ENCODE data around the gene FDXR.

The FDXR gene

DNA sequence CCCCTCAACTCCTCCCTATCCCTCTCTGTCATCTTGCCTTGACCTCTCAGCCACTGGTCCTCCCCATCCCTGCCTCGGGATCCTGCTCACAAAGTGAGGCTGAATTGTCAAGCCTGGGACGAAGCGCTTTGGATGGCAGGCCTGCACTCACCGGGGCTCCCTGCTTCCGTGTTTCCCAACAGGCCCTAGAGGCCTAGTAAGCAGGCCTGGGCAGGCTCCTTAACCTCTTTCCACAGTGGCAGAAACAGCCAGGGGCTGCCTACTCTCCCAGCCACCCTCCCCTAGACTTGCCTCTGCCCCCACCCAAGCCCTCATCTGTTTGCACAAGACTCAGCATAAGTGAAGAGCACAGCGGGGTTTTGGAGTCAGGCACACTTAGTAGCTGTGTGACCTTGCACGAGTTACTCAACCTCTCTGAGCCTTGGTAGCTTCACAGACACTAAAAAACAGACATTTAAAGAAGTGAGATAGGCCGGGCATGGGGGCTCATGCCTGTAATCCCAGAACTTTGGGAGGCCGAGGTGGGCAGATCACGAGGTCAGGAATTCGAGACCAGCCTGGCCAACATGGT is 25.7 kb upstream of the FDXR start:
- no peak for DNase-seq (ENCODE audit: low spot score)

DNA sequence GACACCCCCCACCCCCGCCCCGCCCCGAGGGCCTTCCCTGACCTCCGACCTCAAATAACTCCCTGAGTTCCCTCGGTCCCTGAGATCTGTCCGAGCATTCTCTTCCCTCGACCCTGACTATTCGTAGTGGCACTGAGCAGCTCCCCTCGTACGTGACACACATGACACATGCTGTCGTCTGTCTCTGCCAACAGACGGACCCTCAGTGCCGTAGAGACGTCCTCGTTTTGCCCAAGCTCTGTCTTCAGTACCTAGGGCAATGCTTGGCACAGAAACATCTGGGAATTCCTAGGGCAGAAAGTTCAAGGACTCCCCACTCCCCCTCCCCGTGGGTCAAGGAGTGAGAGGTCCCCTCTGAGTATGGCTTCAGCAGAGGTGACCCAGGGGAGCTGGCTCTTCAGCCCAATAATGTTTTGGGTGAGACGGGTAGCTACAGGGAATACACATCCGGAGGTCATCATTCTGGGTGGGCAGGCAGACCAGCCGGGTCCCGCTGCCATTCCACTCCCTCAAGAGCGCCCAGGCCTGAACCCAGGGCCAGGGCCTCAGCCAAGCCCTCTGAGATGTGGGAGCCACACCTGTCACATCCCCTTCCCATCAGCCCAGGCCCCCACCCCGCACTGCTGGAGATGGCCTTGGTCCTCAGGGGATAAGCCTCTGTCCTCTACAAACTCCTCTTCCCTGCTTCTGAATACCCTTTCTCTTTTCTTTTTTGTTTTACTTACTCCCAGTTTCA is 21.3 kb upstream of the FDXR start:
- DNase-seq (ENCODE audit: low spot score), result no peak

DNA sequence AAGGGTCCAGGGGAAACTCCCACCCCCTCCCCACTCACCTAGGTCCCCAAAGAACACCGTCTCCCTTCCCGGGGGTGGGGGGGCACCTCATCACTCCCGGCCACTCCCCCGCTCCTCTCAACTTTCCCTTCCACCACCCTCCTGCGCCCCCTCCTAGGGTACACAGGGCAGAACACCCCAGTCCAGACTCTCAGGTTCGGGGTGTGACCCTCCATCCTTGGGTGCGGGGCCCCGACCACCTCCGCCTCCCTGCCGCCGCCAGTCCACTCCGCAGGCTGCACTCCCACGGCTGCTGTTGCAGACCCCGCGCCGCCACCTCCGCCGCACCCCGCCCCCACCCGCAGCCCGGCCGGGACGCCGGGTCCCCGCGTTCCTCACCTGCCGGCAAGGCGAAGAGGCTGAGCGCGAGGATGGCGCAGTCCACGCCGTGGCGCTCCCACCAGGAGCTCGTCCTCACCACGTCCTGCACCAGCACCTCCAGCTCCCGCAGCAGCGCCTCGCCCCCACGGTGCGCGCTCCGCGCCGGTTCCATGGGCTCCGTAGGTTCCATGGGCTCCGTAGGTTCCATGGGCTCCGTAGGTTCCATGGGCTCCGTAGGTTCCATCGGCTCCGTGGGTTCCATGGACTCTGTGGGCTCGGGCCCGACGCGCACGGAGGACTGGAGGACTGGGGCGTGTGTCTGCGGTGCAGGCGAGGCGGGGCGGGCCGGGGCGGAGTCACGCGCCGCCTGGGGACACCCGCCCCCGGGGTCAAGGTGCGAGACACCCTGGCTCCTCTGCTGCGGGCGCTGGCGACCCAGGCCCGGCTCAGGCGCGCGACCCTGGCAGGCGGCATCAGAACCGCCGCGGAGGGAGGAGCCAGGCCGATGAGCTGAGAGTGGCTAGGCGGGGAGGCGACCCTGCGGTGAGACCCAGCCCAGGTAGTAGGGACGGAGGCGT is 20.4 kb upstream of the FDXR start, which contains the start of gene FADS6:
Gene FADS6 (minus strand): TSS at position 660 of the 938 bp plus-strand sequence. CDS start 38 bp downstream, at position 622.
- DNase-seq (ENCODE audit: low spot score), result no peak

DNA sequence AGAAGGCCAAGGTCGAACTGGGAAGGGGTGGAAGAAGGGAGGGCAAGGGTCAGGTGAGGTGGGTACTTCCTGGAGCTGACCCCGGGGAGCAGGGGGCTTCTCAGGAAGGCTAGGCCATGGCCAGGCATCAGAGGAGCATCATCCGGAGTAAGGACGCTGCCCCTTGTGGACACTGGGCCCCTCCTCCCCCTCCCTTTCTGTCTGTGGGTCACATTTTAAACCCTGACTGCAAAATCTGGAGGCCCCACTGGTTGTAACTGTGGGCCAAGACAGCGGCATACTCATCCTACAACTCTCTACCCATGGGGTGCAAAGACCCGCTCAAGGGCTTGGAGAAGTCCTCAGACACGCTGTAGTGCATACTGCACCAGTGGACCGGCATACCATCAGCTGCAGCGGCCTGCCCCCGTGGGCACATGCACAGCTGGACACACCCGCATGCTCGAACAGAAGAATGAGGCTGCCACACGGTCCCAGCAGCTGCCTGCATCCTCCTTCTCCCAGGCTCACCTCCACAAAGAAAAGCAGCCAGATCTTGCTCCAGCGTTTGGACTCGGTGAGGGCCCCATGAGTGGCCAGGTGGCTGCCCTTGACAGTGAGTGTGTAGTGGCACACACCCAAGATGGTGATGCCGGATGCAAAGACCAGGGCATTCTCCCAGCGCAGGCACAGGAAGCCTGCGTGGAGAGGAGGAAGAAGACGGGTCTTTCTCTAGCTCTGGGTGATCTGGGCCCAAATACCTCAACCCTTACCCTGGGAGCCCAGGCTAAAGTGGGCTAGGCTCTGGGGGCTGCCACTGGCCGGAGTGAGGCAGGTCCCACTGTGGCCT is 19.4 kb upstream of the FDXR start:
- no peak for DNase-seq (ENCODE audit: low spot score)

DNA sequence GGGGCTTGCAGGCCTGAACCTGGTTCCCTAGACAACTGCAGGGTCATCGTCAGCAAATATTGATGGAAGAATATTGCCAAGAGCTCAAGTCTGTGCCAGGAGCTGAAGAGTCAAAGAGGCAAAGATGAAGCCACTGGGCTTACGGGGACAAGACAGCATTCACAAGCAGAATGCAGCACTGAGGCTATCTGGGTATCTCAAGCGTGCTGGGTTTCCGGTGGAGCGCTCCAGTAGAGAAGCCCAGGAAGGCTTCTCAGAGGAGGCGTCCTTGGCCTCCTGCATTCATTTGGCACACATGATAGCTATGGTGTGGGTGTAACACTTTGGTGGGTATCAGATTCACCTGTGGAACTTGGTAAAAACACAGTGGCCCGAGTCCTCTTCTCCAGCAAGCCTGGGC is 17.8 kb upstream of the FDXR start:
- no peak for DNase-seq (ENCODE audit: low spot score)

DNA sequence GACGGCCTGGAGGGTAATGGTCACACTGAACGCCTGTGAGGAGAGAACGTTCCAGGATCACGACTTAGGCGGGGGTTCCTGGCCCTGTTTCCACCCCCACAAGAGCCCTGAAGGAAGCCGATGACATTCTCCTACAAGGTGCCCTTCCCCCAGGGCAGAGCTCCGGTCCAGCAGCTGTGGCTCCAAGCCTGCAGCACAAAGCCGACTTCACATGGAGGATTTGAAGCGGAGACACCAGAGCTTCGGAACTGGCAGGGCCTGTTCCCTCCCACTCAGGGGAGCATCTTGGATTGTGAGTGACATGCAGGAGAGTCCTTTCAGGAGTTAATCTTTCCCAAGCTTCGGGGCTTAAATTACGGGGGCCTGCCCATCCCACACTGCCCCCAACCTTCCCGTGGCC is 15.7 kb upstream of the FDXR start:
- no peak for DNase-seq (ENCODE audit: low spot score)

DNA sequence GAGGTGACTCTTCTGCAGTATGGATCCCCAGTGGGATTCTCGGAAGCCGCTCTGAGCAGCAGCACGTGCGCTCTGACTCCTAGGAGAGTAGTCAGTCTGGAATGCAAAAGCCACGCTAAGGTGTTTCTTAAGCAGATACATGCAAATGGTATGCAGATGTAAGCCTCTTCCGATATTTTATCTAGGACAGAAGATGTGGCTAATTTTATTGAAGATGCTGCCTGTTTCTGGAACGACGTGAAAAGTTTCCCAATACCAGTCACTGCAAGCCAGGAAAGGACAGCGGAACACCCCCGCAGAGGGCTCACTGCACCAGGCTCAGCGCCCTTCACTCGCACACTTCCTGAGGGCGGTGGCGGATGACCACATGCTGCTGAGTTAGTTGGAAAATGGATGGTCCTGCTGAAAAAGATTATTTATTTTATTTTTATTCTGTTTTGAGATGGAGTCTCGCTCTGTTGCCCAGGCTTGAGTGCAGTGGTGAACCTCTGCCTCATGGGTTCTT is 10.5 kb upstream of the FDXR start:
- DNase-seq (ENCODE audit: low spot score), result no peak

DNA sequence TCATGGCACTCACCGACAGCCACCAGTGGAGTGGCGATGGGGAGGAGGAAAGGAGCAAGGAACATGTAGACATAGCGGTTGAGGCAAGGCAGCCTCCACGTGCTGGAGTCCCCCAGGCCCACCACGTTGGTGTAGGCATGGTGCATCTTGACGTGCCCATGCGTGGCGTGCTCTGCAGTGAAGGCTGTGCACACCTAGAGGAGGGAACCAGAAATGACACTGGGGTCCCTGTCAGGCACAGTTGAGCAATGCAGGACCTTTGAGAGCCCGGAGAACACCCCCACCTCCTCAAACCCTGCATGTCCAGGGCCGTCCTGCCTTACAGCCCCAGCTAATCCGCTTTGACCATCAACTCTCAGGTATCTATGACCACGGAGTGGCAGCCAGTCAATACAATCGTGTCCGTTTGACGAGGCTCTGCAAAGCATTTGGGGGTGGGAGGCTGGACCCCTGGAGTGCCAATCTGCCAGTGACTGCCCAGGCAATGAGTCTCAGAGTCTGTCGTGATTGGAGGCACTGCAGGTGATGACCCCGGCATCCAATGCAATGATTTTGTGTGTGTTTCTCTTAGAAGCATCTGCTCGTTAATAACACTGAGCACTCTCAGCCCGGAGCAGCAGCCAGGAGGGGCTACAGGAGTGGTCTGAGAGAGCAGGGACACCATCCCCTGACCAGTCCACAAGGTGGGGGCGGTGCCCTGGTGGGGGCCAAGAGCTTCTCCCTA is 9.9 kb upstream of the FDXR start:
- no peak for DNase-seq (ENCODE audit: low spot score)

DNA sequence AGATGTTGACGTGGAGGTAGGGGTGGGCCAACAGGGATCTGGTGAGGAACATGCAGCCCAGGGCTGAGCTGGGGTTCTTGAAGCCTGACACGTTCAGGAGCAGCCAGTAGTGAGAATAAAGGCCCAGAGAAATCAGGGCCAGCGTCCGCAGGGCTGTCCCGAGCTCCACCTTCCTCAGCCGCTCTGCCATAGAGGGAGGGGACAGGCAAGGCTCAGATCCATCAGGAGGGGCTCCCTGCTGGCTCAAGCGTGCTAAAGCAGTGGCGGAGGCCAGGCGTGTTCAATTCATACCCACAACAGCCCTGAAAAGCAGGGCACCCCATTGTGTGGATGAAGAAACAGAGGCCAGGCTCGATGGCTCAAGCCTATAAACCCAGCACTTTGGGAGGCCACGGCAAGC is 8.3 kb upstream of the FDXR start:
- no peak for DNase-seq (ENCODE audit: low spot score)

DNA sequence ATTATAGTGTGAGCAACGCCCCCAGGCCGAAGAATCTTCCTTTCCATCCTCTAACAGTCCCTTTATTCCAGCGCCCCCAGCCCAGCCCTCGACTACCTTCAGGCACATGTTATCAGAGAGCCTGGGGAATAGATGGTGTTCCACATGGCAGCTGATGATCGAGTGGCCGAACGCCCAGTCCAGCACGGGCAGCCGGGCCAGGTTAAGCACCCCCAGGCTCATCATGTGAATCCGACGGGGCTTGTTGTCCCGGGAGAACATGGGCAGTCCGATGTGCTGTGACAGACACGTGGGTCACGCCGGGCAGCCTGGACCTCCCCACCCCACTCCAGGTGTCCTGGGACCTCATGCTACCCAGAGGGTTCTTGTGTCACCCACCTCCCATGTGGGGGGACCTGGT is 6.5 kb upstream of the FDXR start:
- no peak for DNase-seq (ENCODE audit: low spot score)

DNA sequence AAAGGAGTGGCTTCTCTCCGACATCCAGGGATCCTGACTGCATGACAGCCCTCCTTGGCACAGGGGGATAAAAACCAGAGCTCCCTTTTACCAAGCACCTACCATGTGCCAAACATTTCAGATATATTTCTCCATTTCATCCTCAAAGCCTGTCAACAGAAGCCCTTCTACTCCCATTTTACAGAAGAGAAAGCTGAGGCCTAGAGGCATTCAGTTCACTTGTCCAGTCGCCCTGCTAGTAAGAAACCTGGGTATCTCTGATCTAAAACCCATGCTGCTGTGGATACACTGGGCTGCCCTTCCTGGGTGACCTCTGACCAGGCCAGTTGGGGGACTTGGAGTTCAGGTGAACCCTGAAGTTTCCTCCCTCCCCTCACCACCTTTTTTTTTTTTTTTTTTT is 5.9 kb upstream of the FDXR start:
- DNase-seq (ENCODE audit: low spot score), result no peak

DNA sequence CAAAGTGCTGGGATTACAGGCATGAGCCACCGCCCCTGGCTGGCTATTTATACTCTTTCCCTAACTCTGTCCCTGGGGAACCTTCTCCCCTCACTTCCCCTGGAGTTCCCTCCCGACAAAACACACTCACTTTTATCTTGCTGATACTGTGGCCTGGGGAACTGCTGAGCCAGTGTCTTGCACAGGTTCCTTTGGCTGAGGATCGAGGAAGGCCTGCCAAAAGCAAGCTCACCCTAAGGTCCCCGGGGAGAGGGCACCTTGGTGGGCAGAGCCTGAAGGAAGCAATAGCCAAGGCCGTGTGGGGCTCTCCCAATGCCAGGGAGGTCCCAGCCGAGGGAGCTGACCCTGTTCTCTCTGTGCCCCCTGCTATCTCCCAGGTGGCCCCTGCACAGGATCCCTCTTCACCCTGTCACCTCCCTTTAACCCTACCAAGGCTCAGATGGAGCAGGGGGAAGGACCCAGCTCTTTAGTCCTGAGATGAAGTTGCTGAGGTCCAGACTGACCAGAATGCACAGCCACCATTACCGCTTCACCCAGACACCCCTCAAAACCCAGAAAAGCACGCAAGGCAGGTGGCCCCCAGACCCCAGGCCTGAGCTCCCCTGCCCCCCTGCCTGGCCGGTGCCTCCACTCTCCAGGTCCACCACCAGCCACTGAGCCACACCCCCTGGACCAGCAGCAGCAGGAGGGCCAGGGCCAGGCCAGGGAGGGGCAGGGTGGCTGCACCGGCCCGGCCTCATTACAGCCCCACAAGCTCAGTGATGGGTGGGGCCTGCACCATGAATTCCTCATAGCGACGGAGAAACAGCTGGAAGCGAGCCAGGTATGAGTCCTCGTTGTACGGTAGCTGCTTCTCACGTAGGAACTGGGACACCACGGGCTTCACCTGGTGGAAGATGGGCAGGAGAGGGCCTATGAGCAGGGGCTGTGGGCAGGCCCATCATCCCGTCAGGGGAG is 5.1 kb upstream of the FDXR start:
- peak; percentile 79 for DNase-seq (ENCODE audit: low spot score)

DNA sequence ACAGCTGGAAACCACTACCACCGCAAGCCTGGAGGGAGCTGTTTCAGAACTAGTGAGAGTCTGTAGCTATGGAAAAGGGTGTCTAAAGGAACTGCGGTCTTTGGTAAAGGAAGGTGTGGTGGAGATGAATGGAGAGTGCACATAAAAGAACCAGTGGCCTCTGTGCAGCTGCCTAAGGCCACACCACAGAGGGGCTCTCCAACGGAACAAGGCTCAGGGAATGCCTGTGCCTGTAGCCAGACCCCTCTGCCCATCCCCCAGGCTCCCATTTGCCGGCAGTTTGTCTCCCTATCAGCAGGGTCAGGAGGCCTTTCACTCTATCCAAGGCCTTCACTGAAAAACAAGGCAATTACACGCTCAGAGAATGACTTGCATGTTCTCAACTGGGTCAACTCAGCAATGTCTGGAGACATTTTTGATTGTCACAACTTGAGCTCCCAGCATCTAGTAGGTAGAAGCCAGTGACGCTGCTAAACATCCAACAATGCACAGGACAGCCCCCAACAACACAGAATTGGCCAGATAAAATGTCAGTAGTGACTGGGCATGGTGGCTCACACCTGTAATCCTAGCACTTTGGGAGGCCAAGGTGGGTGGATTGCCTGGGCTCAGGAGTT is 3.3 kb upstream of the FDXR start:
- DNase-seq (ENCODE audit: low spot score), result peak; percentile 21

DNA sequence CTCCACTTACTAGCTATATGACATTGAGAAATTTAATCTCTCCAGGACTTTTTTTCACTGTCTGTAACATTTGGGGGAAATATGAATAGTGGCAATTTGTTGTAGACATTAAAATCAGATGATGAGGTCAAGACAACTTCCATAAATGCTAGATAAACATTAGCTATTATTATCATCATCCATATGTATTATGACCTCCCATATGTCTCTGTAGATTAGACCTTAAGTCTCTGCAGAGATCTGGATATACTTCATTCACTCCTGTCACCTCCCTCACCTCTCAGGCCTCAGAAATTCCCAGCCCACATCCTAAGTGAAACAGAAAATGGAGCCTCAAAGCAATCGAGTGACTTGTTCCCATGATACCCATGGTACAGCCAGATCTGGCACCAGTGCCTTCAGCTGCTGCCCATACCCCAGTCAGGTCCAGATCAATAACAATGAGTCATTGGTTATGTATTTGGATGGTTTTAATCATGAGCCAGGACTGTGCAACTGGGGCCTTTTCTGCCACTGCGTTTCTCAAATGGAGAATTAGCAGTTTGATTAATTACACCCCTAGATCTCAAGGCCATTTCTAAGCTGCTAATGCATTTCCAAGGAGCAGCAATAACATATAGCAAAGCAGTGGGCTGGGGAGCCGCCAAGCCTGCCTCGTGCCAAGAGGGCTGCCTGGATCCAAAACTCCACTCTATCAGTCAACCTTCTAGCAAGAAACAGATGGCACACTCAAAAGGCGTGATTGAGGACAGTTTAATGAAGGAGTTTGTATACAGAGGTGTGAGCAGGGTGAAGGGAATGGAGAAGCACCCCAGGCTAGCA is 2.6 kb upstream of the FDXR start:
- DNase-seq (ENCODE audit: low spot score), result no peak

DNA sequence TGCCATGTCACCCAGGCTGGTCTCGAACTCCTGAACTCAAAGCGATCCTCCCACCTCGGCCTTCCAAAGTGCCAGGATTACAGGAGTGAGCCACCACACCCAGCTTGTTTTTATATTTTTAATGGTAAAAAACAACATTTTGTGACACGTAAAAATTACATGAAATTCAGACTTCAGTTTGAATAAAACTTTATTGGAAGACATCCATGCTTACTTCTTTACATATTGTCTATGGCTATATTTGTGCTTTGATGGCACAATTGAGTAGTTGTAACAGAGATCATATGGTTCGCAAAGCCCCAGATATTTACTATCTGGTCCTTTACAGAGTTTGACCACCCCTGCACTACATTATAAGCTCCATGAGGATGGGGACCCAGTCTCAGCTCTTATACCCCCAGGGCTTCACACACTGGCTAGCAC is 1.8 kb upstream of the FDXR start:
- no peak for DNase-seq (ENCODE audit: low spot score)

DNA sequence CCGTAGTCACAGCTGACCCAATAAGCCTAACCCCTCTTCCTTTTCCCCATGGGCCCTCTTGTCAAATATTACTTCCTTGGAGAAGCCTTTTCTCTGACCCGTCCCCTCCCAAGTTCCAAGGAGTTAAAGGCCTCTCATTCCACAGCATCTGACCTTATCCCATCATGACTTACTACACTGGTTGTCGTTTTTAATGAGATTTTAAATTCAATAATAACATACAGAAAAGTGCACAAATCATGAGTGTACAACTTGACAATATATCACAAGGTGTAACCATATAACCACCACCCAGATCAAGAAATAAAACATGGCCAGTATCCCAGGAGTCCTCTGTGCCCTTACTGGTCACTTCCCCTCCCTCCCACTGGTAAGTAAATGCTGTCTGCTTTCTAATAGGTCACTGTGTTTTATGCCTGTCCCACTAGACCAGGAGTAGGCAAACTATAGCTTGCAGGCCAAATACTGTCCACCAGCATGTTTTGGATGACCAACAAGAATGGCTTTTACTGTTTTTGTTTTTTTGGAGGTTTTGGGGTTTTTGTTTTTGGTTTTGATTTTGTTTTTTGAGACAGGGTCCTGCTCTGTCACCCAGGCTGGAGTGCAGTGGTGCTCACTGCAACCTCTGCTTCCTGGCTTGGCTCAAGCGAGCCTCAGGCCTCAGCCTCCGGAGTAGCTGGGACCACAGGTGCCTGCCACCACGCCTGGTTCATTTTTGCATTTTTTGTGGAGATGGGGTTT is 1.2 kb upstream of the FDXR start:
- DNase-seq (ENCODE audit: low spot score), result peak; percentile 46

DNA sequence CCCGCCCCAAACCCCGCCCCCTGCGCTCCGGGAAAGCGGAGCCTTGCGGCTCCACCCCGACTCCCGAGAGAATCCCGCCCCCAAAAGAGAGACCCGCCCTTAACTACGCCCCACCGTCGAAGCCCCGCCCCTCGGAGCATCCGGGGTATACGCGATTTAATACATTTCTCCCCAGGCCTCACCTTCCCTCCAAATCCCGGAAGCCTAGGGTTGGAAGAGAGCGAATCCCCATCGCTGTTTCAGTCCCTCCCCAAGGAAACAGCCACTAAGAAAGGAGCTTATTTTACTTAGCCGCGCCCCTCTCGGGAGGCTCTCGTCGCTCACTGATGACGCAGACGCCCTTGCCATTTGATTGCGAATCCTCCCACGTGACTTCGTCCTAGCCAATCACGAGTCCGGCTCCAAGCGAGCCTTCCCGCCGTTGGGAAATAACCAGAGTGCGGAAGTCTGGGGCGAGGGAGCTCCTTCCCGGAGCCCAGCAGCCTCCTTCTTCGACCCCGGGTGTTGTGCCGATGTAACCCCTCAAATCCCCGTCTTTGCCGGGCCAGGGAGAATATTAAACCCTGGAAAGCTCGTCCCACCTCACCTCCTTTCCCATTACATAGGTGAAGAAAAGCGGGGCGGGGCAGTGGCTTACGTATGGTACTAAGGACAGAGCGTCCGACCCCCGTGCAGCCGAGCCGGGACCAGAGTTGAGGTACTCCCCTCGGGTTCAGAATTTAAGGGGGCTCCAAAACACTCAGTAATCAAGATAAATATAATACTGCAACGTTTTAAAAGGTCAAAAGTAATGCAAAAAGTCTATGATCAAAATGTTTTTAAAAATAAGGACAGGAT is 461 bp upstream of the FDXR start:
- DNase-seq (ENCODE audit: low spot score), result peak; percentile 100

All from SW480 (cell line).